ENCODE results near the gene FARSB.

FARSB gene

DNA sequence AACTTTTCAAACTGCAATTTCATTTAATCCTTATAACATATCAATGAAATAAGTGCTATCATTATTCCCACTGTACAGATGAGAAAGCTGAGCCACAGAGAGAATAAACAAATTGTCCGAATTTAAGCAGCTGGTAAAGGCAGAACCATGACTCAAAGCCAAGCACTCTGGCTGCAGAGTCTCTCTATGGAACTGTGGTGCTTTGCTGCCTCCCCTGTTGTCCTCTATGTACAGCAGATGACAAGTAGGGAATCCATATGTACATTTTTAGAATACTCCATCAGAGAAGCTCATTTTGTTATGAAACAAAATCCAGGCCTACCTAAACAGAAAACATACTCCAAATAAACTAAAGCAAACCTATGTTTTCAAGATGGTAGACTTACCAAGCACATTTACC is 45.1 kb downstream of the FARSB start:
- POLR2A ChIA-PET, result no interaction called here
- Histone ChIP-seq H3K36me3 (ENCODE audit: control insufficient read depth in 2 of 2, insufficient read depth in 1 of 2, low read length in 2 of 2) (peaks cover 15 to 75% of the 10 kb centered on the region in 2 experiments), H3K9me3 (ENCODE audit: control insufficient read depth, insufficient read depth, low read depth, low read length) (no peaks in the 10 kb centered on the region), H3K4me3 (ENCODE audit: low read depth, low read length) (no peak overlapping the region), H3K27ac (ENCODE audit: extremely low read depth, low read depth, low read length) (no peak overlapping the region), H3K4me1 (ENCODE audit: control insufficient read depth, insufficient read depth, low read length) (no peaks in the 10 kb centered on the region)
- CTCF ChIA-PET, result interaction anchor here (0.6 to 2.0 kb wide), 7 partner anchors 10 to 586 kb away, joined by 3 to 6 read pairs (median 4); no protein-coding TSS in a partner anchor
- TF ChIP-seq ZNF404 (tag by site-specific recombination; IDR thresholded peaks at IDR 0.05) (no peak), ZFP3 (tag by site-specific recombination; IDR thresholded peaks at IDR 0.05; ENCODE audit: low read depth) (no peak), YY2 (tag by site-specific recombination; IDR thresholded peaks at IDR 0.05) (no peak), ZNF221 (tag by site-specific recombination; IDR thresholded peaks at IDR 0.05; ENCODE audit: borderline replicate concordance) (no peak), OVOL3 (tag by site-specific recombination; IDR thresholded peaks at IDR 0.05) (no peak)
- TF ChIP-seq, protein P1, sequence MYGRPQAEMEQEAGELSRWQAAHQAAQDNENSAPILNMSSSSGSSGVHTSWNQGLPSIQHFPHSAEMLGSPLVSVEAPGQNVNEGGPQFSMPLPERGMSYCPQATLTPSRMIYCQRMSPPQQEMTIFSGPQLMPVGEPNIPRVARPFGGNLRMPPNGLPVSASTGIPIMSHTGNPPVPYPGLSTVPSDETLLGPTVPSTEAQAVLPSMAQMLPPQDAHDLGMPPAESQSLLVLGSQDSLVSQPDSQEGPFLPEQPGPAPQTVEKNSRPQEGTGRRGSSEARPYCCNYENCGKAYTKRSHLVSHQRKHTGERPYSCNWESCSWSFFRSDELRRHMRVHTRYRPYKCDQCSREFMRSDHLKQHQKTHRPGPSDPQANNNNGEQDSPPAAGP (tag by site-specific recombination; IDR thresholded peaks at IDR 0.05), result no peak
- TF ChIP-seq, protein P2, sequence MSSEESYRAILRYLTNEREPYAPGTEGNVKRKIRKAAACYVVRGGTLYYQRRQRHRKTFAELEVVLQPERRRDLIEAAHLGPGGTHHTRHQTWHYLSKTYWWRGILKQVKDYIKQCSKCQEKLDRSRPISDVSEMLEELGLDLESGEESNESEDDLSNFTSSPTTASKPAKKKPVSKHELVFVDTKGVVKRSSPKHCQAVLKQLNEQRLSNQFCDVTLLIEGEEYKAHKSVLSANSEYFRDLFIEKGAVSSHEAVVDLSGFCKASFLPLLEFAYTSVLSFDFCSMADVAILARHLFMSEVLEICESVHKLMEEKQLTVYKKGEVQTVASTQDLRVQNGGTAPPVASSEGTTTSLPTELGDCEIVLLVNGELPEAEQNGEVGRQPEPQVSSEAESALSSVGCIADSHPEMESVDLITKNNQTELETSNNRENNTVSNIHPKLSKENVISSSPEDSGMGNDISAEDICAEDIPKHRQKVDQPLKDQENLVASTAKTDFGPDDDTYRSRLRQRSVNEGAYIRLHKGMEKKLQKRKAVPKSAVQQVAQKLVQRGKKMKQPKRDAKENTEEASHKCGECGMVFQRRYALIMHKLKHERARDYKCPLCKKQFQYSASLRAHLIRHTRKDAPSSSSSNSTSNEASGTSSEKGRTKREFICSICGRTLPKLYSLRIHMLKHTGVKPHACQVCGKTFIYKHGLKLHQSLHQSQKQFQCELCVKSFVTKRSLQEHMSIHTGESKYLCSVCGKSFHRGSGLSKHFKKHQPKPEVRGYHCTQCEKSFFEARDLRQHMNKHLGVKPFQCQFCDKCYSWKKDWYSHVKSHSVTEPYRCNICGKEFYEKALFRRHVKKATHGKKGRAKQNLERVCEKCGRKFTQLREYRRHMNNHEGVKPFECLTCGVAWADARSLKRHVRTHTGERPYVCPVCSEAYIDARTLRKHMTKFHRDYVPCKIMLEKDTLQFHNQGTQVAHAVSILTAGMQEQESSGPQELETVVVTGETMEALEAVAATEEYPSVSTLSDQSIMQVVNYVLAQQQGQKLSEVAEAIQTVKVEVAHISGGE (tag by site-specific recombination; conservative IDR thresholded peaks at IDR 0.05; ENCODE audit: low read depth), result no peak
- TF ChIP-seq, protein P3, sequence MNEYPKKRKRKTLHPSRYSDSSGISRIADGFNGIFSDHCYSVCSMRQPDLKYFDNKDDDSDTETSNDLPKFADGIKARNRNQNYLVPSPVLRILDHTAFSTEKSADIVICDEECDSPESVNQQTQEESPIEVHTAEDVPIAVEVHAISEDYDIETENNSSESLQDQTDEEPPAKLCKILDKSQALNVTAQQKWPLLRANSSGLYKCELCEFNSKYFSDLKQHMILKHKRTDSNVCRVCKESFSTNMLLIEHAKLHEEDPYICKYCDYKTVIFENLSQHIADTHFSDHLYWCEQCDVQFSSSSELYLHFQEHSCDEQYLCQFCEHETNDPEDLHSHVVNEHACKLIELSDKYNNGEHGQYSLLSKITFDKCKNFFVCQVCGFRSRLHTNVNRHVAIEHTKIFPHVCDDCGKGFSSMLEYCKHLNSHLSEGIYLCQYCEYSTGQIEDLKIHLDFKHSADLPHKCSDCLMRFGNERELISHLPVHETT (tag by site-specific recombination; IDR thresholded peaks at IDR 0.05), result no peak

DNA sequence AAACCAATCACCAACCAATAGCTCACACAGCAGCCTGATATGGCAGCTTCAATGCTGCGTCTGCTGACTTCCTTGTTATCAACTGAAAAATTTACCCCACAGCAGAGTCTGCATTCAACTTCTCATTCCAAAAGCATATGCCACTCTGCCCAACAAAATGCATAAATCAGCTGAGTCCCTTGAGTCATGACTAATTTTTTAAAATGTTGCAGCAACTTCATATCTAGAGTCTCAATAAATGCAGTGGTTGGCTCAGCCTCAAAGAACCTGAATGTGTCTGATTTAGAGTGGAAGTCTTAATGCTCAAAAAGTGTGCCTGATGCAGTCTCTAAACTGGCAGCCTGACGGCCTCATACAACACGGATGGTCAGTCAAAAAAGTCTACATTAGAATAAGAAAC is 46.5 kb downstream of the FARSB start:
- Histone ChIP-seq H3K27ac (ENCODE audit: extremely low read depth, low read depth, low read length) (no peak overlapping the region), H3K9me3 (ENCODE audit: control insufficient read depth, insufficient read depth, low read depth, low read length) (no peaks in the 10 kb centered on the region), H3K4me3 (ENCODE audit: low read depth, low read length) (no peak overlapping the region), H3K36me3 (ENCODE audit: control insufficient read depth in 2 of 2, insufficient read depth in 1 of 2, low read length in 2 of 2) (peaks cover 15 to 69% of the 10 kb centered on the region in 2 experiments), H3K4me1 (ENCODE audit: control insufficient read depth, insufficient read depth, low read length) (no peaks in the 10 kb centered on the region)
- POLR2A ChIA-PET, result no interaction called here
- TF ChIP-seq ZNF433 (tag by site-specific recombination; IDR thresholded peaks at IDR 0.05; ENCODE audit: low read depth) (no peak), MYNN (tag by site-specific recombination; IDR thresholded peaks at IDR 0.05; ENCODE audit: borderline replicate concordance) (no peak), SETDB1 (IDR thresholded peaks at IDR 0.05; ENCODE audit: insufficient read length, low read length) (no peak), ZNF341 (tag by site-specific recombination; IDR thresholded peaks at IDR 0.05; ENCODE audit: low read depth) (no peak), ZNF76 (tag by site-specific recombination; IDR thresholded peaks at IDR 0.05; ENCODE audit: borderline replicate concordance, low read depth) (no peak), ZBTB20 (tag by site-specific recombination; IDR thresholded peaks at IDR 0.05) (no peak), ZNF510 (tag by site-specific recombination; IDR thresholded peaks at IDR 0.05; ENCODE audit: insufficient replicate concordance) (no peak), ZNF266 (tag by site-specific recombination; IDR thresholded peaks at IDR 0.05; ENCODE audit: low read depth) (no peak), ZNF629 (tag by site-specific recombination; IDR thresholded peaks at IDR 0.05) (no peak), ZBTB17 (tag by site-specific recombination; IDR thresholded peaks at IDR 0.05) (no peak), ZNF621 (tag by site-specific recombination; IDR thresholded peaks at IDR 0.05) (no peak), ZNF560 (tag by site-specific recombination; IDR thresholded peaks at IDR 0.05; ENCODE audit: borderline replicate concordance) (no peak), ZNF221 (tag by site-specific recombination; IDR thresholded peaks at IDR 0.05; ENCODE audit: borderline replicate concordance) (no peak), ZFP69B (tag by site-specific recombination; IDR thresholded peaks at IDR 0.05) (no peak), FEZF1 (tag by site-specific recombination; IDR thresholded peaks at IDR 0.05) (no peak), EGR2 (tag by site-specific recombination; IDR thresholded peaks at IDR 0.05; ENCODE audit: low read depth) (no peak), ZNF311 (tag by site-specific recombination; IDR thresholded peaks at IDR 0.05; ENCODE audit: borderline replicate concordance) (no peak)
- TF ChIP-seq, protein P4, sequence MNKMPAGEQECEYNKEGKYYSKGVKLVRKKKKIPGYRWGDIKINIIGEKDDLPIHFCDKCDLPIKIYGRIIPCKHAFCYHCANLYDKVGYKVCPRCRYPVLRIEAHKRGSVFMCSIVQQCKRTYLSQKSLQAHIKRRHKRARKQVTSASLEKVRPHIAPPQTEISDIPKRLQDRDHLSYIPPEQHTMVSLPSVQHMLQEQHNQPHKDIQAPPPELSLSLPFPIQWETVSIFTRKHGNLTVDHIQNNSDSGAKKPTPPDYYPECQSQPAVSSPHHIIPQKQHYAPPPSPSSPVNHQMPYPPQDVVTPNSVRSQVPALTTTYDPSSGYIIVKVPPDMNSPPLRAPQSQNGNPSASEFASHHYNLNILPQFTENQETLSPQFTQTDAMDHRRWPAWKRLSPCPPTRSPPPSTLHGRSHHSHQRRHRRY (tag by site-specific recombination; IDR thresholded peaks at IDR 0.05), result no peak
- TF ChIP-seq, protein P5, sequence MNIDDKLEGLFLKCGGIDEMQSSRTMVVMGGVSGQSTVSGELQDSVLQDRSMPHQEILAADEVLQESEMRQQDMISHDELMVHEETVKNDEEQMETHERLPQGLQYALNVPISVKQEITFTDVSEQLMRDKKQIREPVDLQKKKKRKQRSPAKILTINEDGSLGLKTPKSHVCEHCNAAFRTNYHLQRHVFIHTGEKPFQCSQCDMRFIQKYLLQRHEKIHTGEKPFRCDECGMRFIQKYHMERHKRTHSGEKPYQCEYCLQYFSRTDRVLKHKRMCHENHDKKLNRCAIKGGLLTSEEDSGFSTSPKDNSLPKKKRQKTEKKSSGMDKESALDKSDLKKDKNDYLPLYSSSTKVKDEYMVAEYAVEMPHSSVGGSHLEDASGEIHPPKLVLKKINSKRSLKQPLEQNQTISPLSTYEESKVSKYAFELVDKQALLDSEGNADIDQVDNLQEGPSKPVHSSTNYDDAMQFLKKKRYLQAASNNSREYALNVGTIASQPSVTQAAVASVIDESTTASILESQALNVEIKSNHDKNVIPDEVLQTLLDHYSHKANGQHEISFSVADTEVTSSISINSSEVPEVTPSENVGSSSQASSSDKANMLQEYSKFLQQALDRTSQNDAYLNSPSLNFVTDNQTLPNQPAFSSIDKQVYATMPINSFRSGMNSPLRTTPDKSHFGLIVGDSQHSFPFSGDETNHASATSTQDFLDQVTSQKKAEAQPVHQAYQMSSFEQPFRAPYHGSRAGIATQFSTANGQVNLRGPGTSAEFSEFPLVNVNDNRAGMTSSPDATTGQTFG (tag by site-specific recombination; IDR thresholded peaks at IDR 0.05; ENCODE audit: borderline replicate concordance), result no peak
- CTCF ChIA-PET, result interaction anchor here (0.9 kb wide), 1 partner anchor 584 kb away, joined by 3 read pairs; no protein-coding TSS in a partner anchor

Measured in HEK293 (cell line).